ENCODE results near the gene DCAF12. TPM values are rescaled to one million over a fixed set of nuclear protein-coding genes. Genes with fewer than 3 reads are reported as not detected.

Gene DCAF12
- total and polyA plus RNA-seq, 2 of the 4 experiments (the other 2 are of a cell fraction), result 7.2 to 17.1 TPM

- ChIA-PET POLR2A (ENCODE audit: unreplicated experiment) (no interaction called here), CTCF (no interaction called here)
- DNase-seq (no peak), ATAC-seq (ENCODE audit: low read depth) (no peak)
- Histone ChIP-seq H3K4me3 (ENCODE audit: insufficient read depth, low read depth, low read length) (no peak overlapping the region), H3K9ac (ENCODE audit: low read depth, low read length) (no peak overlapping the region), H3K9me1 (ENCODE audit: insufficient read depth, low read length) (peaks cover under 1% of the 10 kb centered on the region; the same call in 1 of the 2 replicates), H4K20me1 (ENCODE audit: insufficient read depth, low read length) (no peaks in the 10 kb centered on the region), H3K4me1 (ENCODE audit: control insufficient read depth, insufficient read depth, low read length) (peaks cover 4% of the 10 kb centered on the region), H4K5ac (ENCODE audit: low read depth, low read length) (no peak overlapping the region), H2BK20ac (ENCODE audit: low read depth, low read length) (no peak overlapping the region), H4K8ac (ENCODE audit: low read depth in 2 of 2, low read length in 2 of 2) (no peak overlapping the region), H4K91ac (ENCODE audit: insufficient read depth, low read depth, low read length) (no peak overlapping the region), H3K4me2 (ENCODE audit: low read depth, low read length) (no peak overlapping the region), H3K4ac (ENCODE audit: low read depth, low read length) (no peak overlapping the region), H3K56ac (ENCODE audit: extremely low read depth, insufficient read depth, low read length) (no peak overlapping the region), H3K9me3 (ENCODE audit: control insufficient read depth, insufficient read depth, low read length) (no peaks in the 10 kb centered on the region), H3K27me3 (ENCODE audit: control insufficient read depth, insufficient read depth, low read length) (peaks cover 5% of the 10 kb centered on the region), H3K36me3 (ENCODE audit: control insufficient read depth, insufficient read depth, low read length) (no peaks in the 10 kb centered on the region), H3K23ac (ENCODE audit: low read depth, low read length) (no peak overlapping the region), H3K14ac (replicated peaks; ENCODE audit: low read depth, low read length) (no peak overlapping the region), H3K18ac (ENCODE audit: low read depth, low read length) (no peak overlapping the region), H2BK15ac (ENCODE audit: low read depth, low read length) (no peak overlapping the region), H2BK5ac (ENCODE audit: low read depth, low read length, poor library complexity, severe bottlenecking) (no peak overlapping the region), H3K27ac (ENCODE audit: insufficient read depth, low read length) (no peak overlapping the region), H2AK5ac (ENCODE audit: low read depth, low read length) (no peak overlapping the region), H2AFZ (replicated peaks; ENCODE audit: low read length, poor library complexity) (no peak overlapping the region), H3K79me1 (ENCODE audit: low read depth in 1 of 2, low read length in 2 of 2) (no peaks in the 10 kb centered on the region), H2BK120ac (ENCODE audit: low read depth, low read length) (no peak overlapping the region), H2AK9ac (replicated peaks; ENCODE audit: low read depth, low read length, poor library complexity) (no peak overlapping the region)
- WGBS, 2 experiments (ENCODE audit: extremely low coverage in 2 of 2, insufficient read length in 1 of 2), result no CpG with 5 or more reads among the region's 1 CpG
- TF ChIP-seq FOS (IDR thresholded peaks at IDR 0.05; ENCODE audit: low read depth, low read length) (no peak), RAD21 (IDR thresholded peaks at IDR 0.05; ENCODE audit: low read length) (no peak), USF2 (IDR thresholded peaks at IDR 0.05; ENCODE audit: low read depth, low read length) (no peak), MAFK (IDR thresholded peaks at IDR 0.05; ENCODE audit: low read depth, low read length) (no peak)
- in situ Hi-C loops (cut with MboI; ENCODE audit: low sequenced_read_pairs), result no loop called here
- dilution Hi-C loops (cut with HindIII; ENCODE audit: low sequenced_read_pairs, unreplicated experiment), result no loop called here
- intact Hi-C loops (cut with micrococcal nuclease), result no loop called here
- BruUV-seq (replicated peaks), result no TSS peak
Observed at GRCh38 chr9:34154057-34154456, 27.6 kb upstream of the DCAF12 start.
